HTR-8/SVneo (cell line): ENCODE data around the gene MGRN1.

Experiments used
- DNase-seq: peaks from one replicate; pipeline ENCODE4 v3.0.0; 2011; ENCODE audit warnings: low spot score, mixed read lengths; ENCODE audit not compliant: insufficient read length
- FAIRE-seq: peaks from 2 replicates; lab custom pipeline; 2011; peaks lifted over from hg19 to GRCh38; lab: Jason Lieb, UNC

The MGRN1 gene

DNA sequence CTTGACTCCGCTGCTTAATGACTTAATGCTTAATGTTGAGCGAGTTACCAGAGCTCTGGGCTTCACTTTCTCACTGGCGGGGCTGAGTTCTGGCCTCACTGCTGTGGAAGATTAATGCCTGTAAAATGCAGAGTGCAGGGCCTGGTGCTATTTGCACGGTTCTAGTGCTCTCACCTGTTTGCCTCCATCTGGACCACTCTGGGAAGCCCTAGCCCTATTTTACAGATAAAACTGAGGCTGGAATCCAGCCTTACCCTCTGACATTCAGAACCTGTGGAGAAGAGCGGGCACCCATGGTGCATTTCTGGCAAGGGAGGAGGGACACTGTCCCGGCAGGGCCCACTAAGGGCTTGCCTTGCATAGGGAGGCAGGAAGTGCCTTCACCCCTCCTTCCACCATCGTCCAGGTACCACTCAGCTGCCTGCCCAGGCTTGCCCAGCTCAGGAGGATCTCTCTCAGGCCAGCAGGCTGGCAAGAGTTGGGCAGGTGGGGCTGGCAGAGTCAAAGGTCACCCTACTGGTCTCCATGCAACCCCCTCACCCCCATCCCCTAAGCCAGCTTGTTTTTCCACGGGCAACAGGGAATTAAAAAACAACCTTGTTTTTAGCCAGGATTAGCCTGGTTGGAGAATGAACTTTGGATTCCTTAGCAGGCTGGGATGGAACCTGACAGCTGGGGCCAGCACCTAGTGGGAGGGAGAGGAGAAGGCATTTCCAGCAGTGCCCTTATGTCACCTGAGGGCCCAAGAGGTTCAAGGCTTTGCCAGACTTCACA is 5.8 kb upstream of the MGRN1 start:
- DNase-seq (no peak), FAIRE-seq (no peak)

DNA sequence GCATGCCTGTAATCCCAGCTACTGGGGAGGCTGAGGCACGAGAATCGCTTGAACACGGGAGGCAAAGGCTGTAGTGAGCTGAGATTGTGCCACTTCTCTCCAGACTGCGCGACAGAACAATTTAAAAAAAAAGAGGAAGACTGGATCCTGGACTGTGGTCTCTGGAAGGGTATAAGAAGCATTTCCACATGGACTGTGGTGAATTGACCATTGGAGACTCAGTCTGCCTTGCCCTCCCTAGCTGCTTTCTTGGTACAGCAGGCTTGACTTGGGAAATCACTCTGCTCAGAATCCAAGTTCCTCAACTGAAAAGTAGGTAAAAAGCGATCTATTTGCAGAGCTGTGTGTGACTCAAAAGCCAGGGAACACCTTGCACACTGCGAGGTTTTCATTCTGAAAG is 1.0 kb upstream of the MGRN1 start:
- FAIRE-seq = no peak

DNA sequence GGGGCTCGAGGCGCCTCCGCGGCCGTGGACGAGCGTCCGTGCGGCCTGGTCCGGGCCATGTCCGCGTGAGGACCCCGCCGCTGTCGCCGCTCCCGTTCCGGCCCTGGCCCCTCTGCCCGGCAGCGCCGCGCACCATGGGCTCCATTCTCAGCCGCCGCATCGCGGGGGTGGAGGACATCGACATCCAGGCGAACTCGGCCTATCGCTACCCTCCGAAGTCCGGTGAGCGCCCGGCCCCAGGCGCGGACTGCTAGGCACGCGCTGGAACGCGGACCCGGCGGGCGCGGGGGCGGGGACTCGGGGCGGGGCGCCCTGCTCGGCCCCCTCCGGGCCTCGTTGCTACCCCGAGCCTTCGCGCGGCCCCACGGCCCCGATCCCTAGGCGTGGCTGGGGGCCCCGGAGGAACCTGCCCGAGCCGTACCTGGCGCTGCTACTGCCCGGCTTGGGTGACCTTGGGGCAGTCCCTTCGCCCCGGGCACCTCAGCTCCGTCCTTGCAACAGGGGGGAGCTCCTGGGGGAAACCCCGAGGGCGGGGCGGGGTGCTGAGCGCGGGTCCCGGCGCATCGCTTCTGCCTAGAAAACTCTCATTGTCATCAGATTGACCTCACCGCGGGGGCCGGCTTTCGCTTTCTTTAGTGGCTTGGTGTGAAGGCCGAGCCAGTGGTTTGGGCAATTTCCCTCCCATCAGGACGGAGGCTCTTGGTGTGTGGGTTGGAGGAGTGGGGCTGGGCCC is 367 bp downstream of the MGRN1 start:
- FAIRE-seq (no peak), DNase-seq (peak; percentile 47)

More for the DNA sequence above, 1.0 kb upstream of the MGRN1 start:
- no peak for DNase-seq

DNA sequence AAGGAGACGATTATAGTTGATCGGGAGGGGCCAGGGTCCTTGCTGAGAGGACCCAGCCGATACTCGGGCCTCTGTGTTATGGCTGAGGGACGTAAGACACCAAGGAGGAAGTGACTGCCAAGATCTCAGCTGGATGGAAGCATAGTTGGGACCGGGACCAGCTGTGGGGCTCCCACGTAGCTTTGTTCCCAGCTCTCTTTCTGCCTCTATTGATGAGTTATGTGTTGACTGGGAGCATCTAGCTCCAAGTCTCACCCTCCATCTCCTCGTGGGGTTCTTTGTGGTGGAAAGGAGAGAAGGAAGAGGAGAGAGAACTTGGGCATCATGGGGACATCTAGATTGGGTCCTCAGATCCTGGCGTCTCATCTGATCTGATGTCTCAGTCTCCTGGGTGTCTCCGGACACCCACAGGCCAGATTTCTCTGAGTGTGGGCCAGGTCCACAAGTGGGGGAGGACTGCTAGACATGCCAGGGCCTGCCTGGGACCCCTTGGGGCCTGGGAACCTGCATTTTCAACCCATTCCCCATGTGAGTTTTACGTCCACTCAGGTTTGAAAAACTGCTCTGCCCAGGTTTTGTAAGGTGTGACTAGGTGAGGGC is 1.0 kb downstream of the MGRN1 start:
- DNase-seq (peak; percentile 23), FAIRE-seq (no peak)

DNA sequence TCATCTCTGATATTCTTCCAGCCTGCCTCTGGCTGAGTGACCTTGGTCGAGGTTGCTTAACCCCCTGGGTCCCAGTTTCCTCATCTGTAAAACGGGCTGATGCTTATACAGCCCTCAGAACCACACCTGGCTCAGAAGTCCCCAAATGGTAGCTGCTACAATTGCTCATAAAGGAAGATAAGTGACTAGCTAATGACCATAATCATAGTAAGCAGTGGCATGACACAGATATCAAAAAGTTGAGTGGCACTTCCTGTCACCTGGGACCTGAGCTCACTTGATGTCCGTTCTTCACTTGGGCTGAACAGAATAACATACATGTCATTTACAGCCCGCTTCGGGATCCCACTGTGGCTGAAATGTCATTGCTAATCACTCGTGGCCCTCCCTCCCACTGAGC is 1.8 kb downstream of the MGRN1 start:
- DNase-seq = no peak
- no peak for FAIRE-seq

DNA sequence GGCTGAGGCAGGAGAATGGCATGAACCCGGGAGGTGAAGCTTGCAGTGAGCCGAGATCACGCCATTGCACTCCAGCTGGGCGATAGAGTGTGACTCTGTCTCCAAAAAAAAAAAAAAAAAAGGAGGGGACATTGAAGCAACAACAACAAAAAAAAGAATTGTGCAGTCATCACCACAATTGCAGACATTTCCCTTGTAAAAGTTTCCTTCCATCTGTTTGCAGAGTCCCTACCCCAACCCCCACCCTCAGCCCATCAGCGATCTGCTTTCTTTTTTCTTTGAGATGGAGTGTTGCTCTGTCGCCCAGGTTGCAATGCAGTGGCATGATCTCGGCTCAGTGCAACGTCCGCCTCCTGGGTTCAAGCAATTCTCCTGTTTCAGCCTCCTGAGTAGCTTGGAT is 3.7 kb downstream of the MGRN1 start:
- DNase-seq = no peak
- no peak for FAIRE-seq

DNA sequence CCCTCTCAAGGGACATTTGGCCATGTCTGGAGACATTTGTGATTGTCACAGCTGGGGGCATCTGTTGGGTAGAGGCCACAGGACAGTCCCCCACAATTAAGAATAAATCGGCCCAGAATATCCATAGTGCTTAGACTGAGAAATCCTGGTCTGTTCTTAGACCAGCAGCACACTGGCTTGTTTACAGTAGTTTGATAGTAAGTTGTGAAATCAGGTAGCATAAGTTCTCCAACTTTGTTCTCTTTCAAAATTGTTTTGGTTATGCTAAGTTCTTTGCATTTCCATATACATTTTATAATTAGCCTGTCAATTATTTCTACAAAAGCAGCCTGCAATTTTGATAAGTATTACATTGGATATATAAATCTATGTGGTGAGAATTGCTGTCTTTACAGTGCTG is 6.8 kb downstream of the MGRN1 start:
- no peak for FAIRE-seq
- no peak for DNase-seq

DNA sequence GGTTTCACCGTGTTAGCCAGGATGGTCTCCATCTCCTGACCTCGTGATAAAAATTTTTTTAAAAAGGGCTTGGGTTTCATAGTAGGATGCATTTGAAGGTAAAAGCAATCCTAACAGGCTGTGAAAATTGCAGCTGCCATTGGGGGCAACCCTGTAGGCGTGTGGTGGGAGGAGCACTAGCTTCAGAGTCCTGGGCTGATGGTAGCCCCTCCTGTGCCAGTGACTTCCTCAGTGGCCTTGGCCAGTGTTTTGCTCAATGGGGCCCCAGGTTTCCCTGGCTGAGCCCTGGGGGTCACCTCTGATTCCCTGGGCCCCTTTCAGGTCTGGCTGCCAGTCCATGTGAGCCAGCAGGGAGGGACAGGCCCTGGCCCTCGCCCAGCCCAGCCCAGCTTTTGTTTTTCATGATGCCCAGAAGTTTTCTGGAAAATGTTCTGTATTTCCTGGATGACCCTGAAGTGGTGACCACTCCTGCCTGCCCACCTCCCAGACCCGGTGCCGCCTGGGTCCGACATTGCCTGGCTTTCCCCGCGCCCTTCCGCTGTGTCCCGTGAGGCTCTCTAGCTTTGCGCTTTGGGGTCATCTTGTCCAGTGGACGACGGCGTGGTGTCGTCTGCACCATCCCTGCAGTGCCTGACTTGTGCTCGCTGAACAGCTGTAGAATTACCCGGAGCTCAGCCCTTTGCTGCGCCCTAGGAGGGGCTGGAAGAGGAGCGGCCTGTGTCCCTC is 9.4 kb downstream of the MGRN1 start:
- DNase-seq (no peak), FAIRE-seq (no peak)

DNA sequence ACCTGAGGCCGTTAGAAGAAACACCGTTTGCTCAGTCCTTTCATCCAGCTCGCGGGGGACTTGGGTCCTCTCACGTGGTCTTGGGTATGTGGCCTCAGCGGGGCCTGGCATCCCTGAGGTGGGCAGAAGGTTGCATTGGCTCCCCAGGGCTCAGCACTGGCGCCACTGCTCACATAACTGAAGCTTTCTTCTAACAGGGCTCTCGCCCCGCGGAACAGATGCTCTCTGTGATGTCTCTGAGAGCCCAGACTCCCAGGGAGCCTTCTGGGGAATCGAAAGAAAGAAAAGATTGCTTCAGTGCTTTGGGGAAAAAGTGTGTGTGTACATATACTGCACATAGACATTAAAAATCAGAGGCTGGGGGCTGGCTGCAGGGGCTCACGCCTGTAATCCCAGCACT is 10.1 kb downstream of the MGRN1 start:
- DNase-seq (no peak), FAIRE-seq (no peak)

DNA sequence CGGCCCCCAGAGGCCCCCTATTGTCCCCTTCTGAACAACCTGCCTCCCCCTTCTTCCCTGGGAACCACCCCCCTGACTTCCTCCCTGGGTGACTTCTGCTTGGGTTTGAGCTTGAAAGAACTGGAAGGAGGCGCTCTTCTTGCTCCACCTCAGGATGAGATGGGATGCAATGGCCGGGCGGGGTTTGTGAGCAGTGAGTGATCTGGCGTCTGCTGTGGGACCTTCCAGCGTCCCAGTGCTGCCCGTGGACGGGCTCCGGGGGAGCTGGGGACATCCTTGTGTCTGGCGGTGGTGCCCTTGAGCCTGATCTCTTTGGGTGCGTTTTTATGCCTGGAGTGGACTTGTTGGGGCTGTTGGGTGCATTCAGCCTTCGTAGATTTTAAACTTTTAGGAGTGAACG is 11.6 kb downstream of the MGRN1 start:
- no peak for DNase-seq
- FAIRE-seq = no peak

DNA sequence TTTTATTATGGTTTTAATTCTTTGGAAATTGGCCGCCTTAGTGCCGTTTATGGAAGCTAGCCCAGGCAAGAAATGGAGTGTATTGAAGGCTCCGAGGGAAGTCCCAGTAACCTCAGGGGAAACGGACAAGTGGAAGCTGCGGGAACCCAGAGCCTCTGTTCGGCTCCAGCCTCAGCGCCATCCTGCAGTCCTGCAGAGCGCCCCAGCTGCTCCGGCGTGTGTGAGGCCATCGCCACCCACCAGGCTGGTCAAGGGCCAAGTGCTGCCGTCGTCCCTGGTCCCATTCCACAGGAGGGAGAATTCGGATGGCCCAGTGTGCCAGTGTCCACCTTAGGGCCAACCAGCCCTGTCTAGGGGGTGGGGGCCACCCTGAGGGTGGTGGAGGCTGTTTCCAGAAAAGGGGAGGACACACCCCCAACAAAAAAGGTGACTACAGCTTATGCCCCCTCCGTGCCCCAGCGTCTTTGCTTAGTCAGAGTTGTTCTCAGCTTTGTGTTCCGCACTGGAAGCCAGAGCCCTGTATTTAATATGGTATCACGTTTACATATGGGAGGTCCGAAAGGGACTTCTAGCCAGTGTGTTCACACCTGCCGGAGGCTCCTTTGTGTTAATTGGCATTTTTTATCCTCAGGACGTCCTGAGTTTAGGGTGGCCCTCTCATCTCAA is 13.0 kb downstream of the MGRN1 start:
- FAIRE-seq (no peak), DNase-seq (no peak)

DNA sequence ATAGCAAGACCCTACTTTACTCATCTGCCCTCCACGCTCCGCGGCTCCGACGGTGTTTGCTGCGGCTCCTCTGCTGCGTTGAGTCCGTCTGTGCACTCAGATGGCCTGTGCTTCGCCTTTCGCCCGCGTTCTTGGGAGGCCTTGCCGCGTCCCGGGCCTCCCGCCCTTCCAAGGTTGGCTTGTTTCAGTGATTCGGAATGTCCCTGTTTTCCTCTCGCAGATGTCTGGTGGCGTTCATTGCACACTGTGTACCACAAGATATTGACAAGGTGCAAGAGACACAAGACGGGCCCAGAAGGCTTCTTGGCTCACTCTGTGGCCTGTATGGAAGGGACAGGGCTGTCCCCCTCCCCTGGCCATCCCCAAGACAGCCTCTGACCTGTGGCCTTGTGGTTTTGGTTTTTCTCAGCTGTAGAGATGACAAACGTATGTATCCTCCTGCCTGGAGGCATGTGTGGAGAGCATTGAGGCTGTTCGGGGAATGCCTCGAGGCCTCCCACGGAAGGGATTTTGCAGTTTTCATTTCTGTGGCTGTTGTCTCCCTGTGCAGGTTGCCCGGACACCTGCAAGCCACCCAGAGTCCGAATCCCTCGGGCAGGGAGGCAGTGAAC is 15.4 kb downstream of the MGRN1 start:
- peak; percentile 4 for FAIRE-seq
- no peak for DNase-seq

DNA sequence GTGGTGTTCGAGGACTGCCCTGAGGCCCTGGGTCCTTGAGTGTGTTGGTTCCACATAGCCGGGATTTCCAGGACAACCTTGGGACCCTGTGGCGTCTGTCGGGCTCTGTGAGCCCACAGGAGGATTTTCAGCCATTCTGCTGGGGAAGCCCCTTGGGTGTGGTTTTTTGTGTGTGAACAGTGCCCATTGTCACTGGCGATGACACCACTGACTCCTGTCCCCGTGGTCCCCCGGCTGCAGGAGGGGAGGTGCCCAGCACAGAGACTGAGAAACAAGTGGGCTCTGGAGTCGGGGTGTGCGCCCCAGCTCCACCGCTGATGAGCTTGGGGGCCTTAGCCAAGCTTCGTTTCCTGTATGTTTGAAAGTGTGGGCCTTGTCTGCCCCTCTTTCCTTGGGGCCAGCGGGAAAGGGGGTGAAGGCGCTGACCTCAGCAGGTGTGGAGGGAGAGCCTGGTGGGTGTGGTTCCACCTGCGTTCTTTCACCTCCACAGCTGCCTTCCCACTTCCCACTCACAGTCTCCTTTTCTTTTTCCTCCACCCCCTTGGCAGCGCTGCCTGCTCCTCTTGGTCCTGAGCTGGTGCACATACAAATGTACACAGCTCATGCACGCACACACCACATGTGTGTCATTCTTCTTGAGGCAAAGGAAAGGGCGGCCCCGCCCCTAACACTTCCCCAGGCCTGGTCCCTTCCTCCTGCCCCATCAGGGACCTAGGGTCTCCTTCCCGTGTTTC is 16.1 kb downstream of the MGRN1 start:
- no peak for DNase-seq
- no peak for FAIRE-seq

DNA sequence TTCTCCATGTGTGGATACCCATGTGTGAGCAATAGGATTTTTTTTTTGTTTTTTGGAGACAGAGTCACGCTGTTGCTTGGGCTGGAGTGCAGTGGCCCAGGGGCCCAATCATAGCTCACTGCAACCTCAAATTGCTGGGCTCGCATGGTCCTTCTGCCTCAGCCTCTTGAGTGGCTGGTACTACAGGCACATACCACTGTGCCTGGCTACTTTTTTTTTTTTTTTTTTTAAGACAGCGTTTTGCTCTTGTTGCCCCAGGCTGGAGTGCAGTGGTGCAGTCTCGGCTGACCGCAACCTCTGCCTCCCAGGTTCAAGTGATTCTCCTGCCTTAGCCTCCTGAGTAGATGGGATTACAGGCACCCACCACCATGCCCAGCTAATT is 16.7 kb downstream of the MGRN1 start:
- FAIRE-seq (no peak), DNase-seq (no peak)

DNA sequence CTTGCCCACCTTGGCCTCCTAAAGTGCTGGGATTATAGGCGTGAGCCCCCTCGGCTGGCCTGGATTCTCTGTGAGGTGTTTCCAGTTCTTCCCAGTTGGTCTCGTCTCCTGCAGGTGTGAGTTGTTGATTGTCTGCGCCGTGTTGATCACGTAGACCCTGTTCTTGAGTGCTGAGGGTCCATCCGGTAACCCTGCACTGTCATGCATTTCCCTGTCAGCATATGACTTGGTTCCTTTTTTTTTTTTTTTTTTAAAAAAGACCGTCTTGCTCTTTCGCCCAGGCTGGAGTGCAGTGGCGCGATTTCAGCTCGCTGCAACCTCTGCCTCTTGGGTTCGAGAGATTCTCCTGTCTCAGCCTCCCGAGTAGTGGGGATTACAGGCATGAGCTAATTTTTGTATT is 17.3 kb downstream of the MGRN1 start:
- DNase-seq (no peak), FAIRE-seq (no peak)

DNA sequence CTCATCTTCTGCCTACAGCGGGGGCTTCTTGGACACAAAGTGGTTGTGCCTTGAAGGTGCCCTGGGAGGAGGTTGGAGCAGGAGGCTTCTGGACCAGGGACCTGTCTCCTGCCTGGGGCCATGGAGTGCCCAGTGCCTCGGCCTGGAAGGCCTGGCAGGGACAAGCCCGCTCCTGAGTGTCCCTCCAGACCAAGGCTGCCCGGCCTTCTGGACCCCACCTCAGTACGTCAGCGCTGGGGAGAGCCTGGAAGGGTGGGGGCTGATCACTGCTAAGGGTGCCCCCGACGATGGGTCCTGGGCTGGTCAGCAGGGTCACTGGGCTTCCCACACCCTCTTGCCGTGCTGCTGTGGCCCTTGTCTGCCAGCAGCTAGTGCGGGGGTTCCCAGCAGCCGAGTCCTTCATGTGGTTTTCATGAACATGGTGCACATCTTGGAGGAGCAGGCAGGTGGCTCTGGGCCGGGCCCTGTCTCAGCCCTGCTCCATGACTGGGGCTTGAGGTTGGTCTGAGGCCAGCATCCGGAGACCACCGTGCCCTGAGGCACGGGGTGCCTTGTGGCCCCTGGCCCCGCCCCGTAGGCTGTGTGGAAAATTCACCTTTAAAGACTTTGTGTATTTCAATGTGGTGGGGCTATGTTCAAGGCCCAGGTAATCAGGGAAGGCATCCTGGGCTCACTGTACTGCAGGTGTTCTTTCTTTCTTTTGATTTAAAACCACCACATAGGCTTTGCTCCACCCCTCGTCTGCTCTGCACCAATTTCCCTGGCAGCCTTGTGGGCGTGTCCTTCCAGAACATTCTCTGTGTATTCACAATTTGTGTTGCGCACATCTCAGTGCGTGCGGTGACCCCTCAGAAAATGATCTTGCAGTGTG is 22.4 kb downstream of the MGRN1 start:
- no peak for FAIRE-seq
- no peak for DNase-seq

DNA sequence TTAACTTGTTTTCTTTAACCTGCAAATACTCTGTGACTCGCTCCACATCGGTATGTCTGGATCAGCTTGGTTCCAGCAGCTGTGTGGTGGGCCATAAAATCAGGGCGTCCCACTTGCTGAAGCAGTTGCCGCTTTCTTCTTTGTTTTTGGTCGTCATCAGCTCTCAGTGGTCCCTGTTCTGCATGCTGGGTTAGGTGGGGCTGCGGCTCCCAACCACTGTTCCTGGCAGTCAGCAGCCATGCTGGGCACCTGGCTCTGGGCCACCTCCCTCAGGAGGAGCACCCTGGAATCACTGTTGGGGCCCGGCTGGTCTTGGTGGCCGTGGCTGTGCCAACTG is 23.0 kb downstream of the MGRN1 start:
- DNase-seq (no peak), FAIRE-seq (no peak)

DNA sequence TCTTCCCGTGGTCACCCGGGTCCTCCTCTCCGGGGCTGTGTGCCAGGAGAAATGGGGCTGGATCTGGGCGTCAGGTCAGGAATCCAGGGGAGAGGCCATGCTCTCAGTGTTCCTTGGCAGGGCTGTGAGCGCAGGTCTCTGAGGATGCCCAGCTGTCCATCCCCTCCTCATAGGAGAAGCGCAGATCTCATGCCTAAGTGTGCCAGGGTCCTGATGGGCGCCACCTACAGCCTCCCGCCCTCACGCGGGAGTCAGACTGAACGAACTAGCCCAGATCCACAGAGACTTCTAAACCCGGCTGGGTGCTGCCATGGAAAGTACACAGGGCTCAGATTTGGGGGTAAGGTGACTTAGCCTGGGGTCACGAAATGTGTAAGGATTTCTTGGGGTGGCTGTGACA is 24.3 kb downstream of the MGRN1 start:
- DNase-seq (no peak), FAIRE-seq (no peak)
